IPS-NIHi7 (cell line): Measurements from ENCODE around the gene C6orf118.

Source experiments
- DNase-seq: peaks from one replicate; pipeline ENCODE4 v3.0.0; 2012; ENCODE audit warnings: mixed read lengths; ENCODE audit errors: extremely low spot score

The C6orf118 gene

DNA sequence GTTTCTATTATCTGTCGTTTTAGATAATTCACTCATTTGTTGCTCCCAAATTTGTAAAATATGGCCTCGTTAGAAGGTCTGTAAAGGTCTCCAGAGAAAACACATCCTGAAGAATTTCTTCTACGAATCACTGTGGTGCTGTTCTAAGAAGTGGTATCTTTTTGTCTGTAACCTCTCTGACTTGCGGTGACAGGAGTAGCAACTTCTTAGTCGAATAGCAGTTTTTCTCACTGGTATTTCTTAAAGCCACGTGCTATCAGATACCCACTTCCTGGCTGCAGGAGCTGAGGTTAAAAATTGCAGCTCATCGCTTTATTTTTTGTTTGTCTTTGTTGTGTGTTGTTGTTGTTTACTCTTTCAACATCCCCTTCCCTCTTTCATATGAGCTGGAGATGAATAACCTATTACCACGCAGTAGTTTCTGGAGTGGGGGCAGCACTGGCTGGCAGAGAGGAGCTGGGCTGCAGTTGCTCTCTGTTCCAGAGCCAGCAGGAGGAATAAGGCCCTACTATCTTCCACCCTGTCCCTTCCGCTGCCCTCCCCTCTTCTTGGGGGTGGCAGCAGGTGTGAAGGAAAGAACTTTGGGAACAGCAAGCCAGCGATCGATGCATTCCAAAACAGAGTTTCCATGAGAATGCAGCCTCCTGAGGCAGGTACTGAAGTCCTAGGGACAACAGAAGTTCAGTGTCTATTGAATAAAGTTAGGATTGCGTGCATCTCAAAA, 64.7 kb downstream of the C6orf118 start:
- no peak for DNase-seq

DNA sequence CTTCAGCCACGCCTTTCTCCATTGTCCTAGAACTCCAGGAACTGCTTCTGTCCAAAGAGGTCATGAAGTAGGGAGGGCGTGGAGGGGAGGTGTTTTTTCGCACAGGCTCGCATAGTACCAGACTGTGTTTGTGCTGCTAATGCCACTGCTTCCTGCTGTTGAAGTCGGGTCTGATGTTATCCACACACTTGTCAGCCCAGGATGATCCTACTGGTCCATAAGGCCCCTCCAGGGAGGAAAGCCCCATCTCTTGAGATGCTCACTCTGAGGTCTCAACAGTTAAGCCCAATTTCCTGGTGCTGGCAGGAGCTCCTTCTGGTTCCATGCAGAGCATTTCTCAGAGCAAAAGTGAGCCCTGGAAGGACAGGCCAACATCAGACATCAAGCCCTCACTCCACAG, 65.6 kb downstream of the C6orf118 start:
- DNase-seq = no peak

DNA sequence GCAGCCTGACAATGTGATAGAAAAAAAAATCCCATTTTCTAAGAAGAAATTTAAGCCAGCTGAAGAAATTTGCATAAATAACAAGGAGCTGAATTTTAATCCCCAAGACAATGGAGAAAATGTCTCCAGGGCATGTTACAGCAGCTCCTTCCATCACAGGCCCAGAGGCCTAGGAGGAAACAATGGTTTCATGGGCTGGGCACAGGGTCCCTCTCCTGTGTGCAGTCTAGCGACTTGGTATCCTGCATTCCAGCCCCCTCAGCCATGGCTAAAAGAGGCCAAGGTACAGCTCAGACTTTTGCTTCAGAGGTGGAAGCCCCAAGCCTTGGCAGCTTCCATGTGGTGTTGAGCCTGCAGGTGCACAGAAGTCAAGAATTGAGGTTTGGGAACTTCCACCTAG, 73.1 kb downstream of the C6orf118 start:
- no peak for DNase-seq

DNA sequence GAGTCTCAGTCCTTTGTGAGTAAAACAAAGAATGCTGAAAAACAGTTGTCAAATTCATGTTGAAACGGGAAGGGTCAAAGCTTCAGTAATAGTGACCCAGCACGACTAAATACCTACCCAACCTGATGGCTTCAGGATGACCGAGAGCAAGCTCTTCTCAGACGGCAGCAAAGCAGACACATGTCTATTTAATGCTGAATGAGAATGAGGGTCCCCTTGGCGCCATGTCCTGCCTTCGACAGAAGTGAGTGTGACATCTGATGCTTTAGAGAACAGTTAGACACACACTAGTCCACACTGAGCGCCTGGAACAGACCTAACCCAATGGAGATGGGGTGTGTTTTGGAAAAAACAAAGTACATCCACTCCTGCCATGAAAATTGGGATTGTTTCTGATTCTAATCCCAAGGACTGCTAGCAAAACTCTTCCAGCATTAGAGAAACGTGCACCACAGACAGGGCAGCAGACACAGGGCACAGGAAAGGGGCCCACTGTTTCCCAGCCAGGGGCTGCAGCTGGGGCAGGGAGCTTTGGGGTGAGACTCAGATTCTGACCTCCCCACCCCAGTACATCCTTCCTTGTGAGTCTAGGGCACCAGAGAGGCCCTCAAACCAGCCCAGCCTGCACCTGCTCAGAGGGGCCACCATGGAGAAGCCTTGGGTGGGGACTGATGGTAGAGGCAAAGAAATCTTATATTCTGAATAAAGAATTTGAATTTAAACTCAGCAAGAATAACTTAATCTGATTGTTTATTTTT, 76.5 kb downstream of the C6orf118 start:
- DNase-seq = no peak

DNA sequence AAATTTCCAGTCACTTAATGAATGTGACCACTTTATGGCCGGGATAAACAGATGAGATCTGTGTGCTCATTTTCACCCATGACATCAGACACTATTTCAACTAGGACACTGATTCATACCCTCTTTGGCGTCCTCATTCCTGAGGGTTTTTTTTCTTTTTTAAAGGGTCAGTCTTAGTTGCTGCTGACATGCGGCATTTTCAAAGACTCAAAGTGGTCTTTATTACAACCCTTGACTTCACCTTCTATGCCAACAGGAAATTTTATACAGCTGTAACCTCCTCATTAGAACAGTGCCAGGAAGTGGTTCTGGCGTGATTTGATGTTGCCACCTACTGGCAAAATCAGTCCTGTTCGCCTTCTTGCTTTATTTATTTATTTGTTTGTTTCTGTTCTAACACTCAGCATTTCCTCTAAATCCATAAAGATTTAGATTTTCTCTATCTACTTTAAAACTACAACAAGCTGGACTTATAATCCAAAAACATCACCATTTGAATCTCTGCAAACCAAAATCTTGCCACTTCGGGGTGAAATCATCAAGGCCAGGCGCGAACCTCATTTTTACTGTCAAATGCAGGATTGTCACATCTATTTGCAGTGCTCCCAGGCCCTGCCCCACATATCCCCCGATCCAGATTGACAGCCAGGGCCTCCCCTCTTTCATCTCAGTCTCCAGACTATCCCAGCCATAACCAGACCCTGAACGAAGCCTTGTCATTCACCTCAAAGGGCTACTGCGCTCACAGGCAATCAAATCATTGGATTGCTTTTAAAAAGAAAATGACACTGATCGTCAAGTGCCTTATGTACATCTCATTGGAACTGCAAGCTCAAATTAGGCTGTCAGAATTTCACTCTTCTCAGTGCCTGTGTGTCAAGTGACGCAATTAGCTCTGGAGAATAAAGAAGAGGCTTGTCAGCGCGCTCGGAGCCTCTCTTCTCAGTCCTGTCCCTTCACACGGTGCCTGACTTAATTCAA, 77.5 kb downstream of the C6orf118 start:
- peak; percentile 30 for DNase-seq

DNA sequence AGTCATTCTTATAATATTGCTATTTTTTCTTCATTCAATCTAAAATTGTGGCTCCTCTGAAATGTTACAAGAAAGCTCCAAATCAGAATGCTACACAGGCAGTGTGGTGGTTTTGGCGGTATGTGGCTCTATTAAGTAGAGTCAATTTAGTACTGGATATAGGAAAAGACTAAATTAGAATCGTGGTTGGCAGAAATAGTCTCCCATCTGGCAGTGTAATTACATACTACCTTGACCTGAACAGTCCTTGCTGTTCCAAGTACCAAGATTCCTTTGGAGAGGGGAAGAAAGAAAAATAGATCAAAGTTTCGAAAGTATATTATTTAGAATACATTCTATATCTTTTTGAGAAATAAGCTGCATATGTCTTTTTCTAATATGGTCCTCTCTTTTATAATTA, 78.2 kb downstream of the C6orf118 start:
- DNase-seq = no peak
